Fibroblast of mammary gland (primary cell): Measurements from ENCODE around the gene BEX5.
"Not testable (repeated sequence)": the region's sequence is repeated elsewhere in the genome, so short reads cannot be mapped to it uniquely, and the experiment has no call there.

Experiments
- DNase-seq: peaks from one replicate; pipeline ENCODE4 v3.0.0-alpha.2; 2010; ENCODE audit warnings: low read depth
- H3K4me3 ChIP-seq: 2 replicates; pipeline ENCODE4 v1.5.1; 2011; ENCODE audit warnings: low read depth, mild to moderate bottlenecking, low read length, moderate library complexity; ENCODE audit not compliant: control insufficient read depth
- CTCF ChIP-seq: conservative IDR thresholded peaks from 2 replicates; pipeline ENCODE4 v1.5.1; 2011; ENCODE audit warnings: low read depth, low read length, inconsistent platforms; ENCODE audit not compliant: control insufficient read depth, insufficient read depth

BEX5 gene

GRCh38 chrX:102129473-102129872 lies 26.3 kb downstream of the BEX5 start:
- peak; percentile 7 for DNase-seq
- peak; percentile 42 for TF ChIP-seq CTCF
- H3K4me3 ChIP-seq: no peak overlapping the region

- no peak overlapping the region for H3K4me3 ChIP-seq
- DNase-seq: no peak
- TF ChIP-seq CTCF: no peak
Measured at GRCh38 chrX:102126863-102127262, 28.9 kb downstream of the BEX5 start.

DNA sequence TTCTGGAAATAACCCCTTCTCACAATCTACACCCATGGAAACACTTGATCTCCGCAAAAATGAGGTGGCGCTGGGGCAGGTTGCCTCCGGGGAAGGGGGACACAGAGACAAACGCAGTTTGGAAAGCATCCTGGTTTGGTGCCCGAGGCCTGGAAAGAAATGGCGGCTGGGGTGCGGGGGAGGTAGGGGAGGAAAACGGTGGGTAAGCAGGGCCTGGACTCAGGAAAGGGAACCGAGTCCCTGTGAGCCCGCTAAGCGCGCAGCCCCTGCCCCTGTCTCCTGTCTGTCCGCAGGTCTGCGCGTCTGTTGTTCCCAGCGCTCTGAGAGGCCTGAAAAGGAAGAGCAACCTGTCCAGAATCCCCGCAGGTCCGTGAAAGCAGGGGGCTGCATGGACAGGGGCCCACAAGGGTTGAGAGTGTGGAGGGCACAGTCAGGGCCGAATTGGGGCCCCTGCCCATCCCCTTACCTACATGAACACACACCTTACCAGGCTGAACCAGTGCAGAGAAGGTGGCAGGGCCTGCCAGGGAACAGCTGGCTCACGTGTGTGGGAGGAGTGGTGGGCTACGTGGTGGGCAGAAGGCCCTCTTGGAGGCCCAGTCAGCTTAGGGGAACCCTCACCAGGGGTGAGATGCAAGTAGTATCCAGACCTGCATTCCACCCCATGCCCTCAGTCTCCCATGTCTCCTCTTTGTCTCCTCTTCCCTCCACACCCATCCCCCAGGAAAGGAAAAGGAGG lies 29.5 kb downstream of the BEX5 start:
- not testable (repeated sequence) for H3K4me3 ChIP-seq, DNase-seq

DNA sequence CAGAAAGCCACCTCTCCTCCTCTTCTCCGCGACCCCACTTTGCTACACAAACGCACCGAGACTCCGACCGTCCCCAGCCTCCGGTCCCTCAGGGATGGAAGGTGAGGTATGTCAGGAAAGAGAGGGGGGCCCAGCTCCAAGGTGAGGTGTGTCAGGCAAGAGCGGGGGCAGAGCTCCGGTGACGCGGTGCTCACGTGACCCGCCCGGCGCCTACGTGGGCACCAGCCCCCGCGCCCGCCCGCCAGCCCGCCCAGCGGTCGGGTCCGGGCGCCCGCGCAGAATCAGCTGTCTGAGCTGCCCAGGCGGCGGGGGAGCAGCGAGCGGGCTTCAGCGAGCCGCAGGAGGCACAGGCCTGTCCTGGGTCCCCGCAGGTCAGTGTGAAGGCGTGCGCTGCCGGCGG lies 30.3 kb downstream of the BEX5 start, which contains the start of gene TCEAL2:
TSS of gene TCEAL2 (plus strand) at position 244 of the 400 bp plus-strand sequence. CDS start 1,152 bp downstream, outside the sequence.
- DNase-seq, H3K4me3 ChIP-seq: not testable (repeated sequence)

DNA sequence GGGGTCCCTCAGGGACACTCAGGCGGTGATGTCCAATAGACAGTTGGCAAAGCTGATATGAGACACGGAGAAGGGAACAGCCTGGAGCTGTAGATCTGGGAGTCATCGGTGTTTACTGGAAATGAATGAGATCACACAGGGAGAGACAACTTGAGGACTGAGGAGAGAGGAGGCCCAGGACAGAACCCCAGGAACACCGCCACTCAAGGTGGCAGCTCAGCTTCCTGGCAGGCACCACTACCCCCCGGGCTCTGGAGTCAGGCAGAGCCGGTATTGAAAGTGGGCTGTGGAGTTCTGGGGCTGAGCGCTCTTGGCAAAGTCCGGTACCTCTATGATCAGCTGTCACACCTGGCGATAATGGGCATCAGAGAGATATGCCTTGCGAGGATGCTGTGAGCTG lies 30.8 kb downstream of the BEX5 start:
- H3K4me3 ChIP-seq, DNase-seq: not testable (repeated sequence)

DNA sequence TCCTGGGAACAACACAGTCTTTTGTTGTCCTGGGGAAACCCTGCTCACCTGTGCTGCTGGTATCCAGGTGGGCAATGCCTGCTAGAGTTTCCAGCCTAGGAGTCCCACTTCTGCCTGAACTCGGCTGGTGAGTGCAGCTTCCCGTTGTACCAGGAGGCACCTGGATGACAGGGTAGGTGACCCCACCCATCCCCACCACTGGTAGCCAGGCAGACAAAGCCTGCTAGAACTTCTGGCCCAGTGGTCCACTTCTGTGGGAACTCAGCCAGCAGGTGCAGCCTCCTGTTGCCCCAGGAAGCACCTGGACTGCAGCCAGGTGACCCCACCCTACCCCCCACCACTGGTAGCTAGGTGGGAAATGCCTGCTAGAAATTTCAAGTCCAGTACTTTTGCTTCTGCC lies 40.0 kb downstream of the BEX5 start:
- TF ChIP-seq CTCF: no peak
- no peak overlapping the region for H3K4me3 ChIP-seq
- no peak for DNase-seq

GRCh38 chrX:102113367-102113766 lies 42.4 kb downstream of the BEX5 start:
- no peak for DNase-seq
- TF ChIP-seq CTCF: no peak
- H3K4me3 ChIP-seq: no peak overlapping the region
